NCI-H748 (cell line): ENCODE results near the gene ZC3H13.

Experiments
- DNase-seq: peaks from one replicate; lab custom pipeline; 2025; ENCODE audit not compliant: unreplicated experiment; lab: John Stamatoyannopoulos, UW

Gene ZC3H13

DNA sequence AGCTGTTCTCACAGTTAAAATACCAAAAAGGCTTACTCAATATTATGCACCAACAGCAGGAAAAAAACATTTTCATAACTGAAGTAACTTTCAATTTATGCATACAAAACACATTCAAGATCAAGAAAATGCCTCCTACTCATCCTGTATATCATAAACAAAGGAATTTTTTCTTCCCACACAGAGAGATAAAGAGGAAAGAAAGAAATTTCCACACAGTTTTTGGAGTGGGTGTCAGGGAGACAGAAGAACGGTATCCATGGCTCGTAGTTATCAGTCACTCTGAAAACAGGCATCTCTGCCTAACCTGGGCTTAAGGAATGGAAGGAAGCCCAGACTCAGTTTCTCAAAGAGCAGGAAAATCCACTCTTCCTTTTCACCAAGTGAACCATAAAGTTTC lies 108.6 kb downstream of the ZC3H13 start:
- no peak for DNase-seq

DNA sequence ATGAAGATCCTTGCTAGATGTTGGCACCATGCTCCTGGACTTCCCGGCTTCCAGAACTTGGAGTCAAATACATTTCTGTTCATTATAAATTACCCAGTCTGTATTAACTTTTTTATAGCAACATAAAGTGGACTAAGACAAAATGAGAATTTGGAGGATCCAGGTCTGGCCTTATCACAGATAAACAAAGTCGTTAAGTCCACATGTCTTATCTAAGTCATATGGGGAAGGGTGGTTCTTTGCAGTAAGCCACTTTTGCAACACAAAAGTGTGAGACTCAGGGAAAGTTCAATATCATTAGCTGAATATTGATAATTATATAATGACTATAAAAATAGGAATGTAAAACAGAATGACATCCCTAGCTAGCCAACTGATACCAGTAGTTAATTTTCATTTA lies 109.4 kb downstream of the ZC3H13 start:
- DNase-seq, result no peak

DNA sequence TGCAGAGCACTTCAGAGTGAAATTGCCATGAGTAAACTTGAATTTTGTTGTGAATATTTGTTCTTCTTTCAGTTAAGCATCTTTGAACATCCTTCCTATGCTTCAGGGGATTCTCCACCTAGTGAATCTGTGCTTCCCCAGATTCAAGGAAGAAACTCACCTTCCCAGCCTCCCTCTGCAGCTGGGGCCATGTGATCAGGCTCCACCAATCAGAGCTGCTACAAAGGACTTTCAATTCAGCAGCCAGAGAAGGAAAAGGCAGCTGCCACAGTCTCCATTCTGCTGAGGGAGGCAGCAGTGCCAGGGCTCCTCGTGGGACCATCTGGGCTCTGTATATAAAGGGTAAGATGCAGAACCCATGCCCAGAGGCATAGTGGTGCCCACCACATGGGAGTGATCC lies 111.3 kb downstream of the ZC3H13 start:
- DNase-seq, result no peak

DNA sequence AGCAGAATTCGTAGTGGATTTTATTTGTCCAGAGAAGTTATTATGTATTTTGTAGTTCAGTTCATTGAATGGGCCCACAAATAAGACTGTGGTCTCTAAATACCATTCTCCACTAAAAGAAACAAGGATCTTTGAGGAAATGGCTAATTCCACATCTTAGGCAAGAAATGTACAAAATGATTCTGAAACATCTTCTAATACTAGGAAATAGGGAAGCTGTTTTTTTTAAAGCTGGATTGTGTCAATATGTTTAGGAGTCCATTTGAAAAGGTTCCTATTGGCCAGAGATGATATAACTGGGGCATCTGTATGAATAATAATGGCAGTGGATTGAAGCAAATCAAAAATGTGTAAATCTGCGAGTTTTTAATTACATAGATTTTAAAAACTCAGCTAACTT lies 112.5 kb downstream of the ZC3H13 start:
- no peak for DNase-seq

DNA sequence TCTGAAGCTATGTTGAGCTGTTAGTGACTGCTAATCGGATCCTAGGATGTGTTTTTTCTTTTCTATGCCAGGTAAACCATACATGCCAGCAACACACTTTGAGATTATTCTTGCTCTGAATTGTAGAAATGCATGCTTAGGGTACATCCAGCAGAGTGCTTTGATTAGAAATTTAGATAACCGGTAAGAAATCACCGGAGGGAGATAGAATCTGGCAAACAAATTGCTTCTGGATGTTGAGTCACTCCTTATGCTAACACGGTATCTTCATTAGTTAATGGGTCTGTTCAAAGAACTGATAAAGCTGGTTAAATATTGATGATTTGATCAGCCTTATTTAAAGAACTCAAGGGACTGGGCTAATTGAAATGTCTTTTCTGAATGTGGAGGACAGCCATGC lies 115.9 kb downstream of the ZC3H13 start:
- DNase-seq, result no peak

DNA sequence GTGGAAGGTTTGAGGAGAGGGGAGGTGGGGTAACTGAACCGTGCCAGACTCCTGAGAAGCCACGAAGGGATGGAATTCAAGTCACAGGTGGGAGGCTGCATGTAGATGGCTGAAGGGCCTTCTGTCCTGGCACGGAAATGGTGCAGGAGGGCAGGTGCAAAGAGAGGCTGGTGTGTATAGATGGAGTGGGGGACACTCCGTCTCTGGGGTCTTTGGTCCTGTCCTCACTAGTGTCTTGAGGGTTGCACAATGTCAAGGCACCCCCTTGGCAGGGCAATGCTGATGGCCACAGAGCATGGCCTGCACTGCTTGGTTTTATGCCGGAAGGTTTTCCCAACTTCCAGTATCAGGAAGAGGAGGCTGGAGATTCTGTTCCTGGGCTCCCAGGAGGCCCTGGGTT lies 118.3 kb downstream of the ZC3H13 start:
- no peak for DNase-seq

DNA sequence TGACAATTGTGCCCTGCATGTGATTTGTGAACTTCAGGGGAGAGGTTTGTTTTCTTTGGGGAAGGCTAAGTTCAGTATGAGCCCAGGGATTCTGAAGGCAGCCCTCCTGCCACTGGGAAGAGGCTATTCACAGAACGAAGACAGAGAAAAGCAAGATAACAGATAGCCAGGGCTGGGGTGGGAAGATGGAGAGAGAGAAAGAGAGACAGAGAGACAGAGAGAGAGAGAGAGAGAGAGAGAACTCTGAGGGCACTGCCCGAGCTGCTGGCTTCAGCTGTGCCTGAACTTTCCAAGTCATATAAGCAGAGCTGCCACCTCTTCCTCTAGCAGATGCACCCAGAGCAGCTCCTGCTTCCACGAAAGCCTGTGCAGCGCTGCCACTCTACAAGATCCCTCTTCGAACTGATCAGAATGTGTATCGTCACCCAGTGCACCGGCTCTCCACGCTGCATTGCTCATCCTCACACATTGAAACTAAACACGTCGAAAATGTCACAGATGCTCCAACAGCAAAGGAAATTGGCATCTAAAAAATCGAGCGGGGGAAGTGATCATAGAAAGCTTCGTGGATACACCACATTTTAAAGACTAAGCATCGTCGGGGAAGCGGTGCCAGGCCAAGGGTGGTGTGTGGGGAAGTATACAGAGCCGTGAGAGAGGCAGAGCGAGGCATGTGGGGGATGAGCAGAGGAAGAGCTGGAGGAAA lies 119.2 kb downstream of the ZC3H13 start:
- DNase-seq, result no peak

DNA sequence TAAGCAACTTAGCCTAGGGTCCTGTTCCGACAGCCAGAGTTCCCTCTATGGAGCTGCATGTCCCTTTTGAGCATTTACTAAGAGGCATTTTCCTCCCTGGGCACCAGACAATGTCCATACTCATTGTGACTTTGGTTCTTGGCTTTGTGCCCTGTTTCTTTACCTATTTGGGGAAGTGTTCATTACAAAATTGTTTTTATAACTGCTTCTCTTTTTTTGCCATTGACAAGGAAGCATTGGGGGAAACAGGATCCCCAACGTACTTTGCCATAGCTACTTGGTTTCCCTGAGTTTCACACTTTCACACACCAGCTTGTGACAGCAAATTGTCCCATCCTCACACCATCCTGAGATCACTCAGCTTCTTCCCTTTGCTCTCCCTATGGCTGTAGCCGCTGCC lies 119.9 kb downstream of the ZC3H13 start:
- DNase-seq, result no peak

DNA sequence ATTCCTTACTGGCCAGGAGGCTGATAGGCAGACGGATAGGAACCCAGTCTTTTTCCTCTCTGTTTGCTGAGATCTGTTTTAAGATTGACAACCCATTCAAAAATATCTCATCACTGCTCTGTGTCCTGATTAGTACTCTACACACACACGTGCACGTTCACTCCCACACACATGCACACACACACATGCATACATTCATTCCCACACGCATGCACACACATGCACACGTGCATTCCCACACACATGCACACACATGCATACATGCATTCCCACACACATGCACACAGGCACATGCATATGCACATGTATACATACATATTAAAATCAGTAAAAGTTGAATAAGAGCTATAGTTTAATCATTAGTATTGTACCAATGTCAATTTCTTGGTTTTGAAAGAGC lies 120.4 kb downstream of the ZC3H13 start:
- no peak for DNase-seq

DNA sequence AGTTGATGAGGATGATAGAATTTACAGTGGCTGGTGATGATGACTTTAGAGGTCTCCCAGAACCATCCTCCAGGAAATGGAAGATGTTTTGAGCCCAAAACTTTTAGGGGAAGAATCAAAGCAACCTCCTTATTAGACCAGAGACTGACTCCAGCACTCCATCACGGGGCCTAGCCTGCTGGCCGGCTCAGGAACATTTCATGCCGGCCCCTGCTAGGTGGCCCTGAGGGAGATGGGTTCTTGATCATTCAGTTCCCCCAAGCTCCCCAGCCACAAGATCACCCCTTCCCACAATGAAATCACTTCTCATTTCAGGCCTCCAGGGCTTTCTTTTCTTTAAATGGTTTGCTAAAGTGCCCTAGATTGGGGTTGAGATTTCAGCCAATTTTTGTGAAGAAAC lies 121.3 kb downstream of the ZC3H13 start:
- no peak for DNase-seq

DNA sequence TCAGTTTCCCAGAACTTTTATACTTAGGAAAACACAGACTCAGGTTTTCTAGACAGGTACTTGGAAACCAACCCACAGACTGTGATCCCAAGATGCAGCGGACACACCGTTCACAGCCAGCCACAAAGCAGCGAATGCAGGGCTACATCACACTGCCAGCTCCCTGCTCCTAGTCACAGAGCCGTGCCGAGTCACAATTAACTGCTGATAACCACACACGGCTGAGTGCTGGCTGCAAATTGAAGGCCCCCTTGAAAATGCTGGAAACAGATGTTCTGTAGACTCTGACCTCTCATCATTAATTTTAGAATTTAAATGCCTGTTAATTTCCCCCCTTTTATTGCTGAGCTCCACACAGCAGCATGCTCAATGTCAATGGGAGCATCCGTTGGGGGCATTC lies 122.4 kb downstream of the ZC3H13 start:
- no peak for DNase-seq

DNA sequence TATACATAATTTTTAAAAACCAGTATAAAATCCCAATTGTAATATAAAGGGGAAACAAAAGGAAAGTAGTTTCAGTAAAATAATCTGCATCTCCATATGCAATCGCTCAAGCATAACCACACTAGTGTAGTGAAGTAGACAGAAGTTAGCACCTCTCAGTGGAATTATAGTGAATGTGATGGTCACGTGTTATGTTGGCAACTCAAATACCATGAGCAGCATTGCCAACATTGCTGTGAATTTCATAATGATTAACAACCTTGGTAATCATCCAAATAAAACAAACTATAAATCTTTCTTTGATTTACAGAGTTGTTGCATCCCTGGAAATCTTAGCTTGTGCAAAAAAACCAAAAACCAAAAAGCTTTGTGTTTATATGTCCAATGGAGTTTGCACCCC lies 123.7 kb downstream of the ZC3H13 start:
- DNase-seq, result no peak

DNA sequence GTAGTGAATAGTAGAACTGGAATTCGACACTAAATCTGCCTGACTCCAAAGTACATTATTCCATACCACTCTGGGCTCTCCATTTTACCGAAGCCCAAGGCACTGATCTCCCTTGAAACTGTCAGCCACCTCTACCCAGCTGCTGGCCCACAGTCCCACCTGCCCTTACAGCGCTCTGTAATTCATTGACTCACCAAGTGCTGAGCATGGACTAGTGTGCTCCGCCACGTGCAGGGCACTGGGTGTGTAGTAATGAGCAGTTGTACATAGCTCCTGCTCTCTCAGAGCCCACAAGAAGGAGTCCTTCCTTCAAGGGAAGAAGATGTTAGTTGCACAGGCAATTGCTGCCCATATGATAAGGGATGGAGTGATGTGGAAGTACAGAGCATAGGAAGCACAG lies 124.4 kb downstream of the ZC3H13 start:
- no peak for DNase-seq

DNA sequence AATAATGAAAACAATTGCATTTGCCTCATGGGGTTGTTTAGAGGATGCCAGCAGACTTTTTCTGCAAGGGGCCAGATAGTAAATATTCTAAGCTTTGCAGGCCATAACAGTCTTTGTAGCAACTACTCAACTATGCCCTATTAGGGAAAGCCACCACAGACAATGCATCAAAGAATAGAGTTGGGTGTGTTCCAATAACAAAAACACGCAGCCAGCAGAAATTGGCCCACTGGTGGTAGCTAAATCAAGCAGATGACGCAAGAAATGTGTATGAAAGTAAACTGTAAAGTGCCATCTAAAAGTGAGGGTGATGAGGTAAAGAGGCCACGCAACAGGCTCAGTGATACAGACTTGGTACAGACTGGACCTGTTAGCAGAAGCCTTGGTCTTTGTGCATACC lies 125.8 kb downstream of the ZC3H13 start:
- no peak for DNase-seq

DNA sequence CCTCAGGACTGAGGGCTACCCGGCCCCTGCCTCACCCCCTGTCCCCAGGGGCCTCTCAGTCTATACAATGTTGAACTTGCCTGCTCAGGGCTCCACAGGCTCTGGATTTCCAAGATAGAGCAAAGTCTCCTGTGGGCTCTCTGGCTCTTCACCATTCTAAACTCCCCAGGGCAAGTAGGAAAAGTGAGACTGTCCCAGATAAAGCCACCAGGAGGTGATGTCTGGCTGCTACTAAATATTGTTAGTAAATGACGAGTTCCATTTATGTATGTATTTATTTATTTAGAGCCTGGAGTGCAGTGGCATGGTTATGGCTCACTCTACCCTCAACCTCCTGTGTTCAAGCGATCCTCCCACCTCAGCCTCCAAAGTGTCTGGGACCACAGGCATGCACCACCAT lies 127.4 kb downstream of the ZC3H13 start:
- DNase-seq, result no peak

DNA sequence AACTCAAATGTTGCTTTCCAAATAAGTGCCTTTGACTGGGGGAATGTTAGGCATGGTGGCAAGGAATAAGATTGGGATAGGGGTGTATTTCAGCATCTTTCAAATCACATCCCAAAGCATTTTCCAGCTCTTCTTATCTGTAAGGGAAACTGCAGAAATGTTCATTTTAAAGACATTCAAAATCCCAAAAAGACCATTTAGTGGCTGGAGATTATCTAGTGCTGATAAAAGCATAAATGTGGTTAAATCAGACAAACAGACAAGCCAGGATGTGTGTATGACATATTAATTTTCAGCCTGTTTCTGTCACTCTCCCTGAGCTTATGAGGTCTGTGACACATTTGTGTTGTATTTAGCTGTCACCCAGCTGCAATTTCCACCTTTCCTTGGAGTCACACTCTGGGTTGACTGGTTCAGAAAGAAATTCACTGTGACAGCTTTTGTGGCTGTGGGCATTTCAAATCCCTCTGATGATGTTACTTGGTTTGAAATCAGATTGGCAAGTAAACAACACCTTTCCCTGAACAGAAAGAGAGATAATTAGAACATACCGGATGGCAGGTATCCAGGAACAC lies 131.3 kb downstream of the ZC3H13 start:
- no peak for DNase-seq

DNA sequence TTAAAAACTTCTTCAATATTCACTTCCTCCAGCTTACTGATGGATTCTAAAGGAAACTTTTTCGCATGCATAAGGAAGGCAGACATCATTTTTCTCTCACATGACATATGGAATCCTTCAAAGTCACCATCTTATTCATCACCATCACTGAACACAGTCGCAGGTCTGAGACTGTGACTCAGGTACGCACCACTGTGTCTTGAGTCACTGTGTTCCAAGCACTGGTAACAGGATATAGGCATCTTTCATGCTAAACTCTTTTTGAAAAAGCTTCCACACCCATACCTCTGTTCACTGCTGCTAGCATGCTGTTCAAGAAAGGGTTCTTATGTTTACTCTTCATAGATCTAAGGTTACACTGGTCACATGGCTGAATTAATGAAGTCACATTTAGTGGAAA lies 133.9 kb downstream of the ZC3H13 start:
- DNase-seq, result no peak

DNA sequence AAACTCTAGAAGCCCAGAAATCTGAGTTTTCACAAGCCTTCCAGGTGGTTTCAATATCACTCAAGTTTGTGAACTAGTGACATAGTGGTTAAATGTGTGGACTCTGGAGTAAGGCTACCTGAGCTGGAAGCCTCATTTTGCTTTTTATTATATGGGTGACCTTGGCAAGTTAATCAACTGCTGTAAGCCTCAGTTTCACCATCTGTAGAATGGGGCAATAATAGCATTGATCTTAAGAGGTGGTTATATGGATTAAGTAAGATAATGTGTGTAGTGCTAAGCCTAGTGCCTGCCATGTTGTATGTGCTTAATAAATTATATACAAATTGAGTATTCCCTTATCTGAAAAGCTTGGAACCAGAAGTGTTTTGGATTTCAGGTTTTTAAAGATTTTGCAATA lies 135.5 kb downstream of the ZC3H13 start:
- DNase-seq, result no peak

DNA sequence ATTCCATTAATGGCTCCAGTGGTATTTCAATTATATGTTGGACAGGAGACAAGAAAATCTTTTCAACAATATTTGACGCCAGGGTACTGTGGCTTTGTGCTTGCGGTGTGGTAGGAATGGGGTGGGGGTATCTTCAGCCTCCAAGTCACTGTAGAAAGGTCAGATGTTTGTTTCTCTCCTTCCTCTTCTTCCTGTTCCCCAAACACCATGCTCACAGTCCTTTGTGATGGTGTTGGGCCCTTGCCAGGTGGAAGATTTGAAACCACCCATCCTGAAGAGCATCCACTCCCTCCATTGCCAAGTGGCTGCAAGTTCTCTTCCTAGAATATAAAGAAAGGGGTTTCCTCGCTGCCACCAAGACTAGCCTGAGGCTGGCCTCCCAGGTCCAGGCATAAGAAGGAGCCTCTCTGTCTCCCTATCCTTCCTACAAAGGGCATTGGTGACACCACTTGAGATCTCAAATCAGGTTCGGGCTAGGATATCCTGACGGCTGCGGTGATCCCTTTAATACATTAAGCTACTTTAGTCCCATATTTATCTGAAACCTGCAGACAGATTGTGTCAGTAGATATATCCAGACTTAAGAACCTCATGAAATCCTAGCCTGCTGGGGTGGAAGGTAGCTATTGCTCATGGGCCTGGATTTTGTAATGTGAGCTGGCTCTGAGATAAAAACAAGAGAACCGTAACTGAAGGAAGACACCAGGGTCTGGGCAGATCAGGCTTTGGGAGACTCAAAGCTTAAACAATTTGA lies 136.7 kb downstream of the ZC3H13 start:
- no peak for DNase-seq

DNA sequence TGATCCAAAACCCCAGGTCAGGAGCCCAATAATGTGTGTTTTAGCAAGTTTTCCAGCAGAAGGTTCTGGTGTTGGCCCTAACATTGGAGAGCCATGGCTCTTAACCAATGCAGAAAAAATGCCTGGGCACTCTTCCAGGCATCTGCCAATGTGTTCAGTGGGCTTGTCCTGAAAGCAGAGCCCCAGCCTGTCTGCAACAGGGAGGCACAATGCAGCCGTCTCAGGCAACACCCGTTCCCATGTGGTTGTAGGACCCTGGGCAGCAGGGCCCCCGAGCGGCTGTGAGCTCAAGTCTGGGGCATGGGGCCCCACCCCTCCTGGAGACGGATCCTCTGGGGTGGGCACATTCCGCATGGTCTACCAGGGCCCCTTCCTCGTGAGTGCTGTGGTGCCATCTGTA lies 142.9 kb downstream of the ZC3H13 start:
- no peak for DNase-seq

DNA sequence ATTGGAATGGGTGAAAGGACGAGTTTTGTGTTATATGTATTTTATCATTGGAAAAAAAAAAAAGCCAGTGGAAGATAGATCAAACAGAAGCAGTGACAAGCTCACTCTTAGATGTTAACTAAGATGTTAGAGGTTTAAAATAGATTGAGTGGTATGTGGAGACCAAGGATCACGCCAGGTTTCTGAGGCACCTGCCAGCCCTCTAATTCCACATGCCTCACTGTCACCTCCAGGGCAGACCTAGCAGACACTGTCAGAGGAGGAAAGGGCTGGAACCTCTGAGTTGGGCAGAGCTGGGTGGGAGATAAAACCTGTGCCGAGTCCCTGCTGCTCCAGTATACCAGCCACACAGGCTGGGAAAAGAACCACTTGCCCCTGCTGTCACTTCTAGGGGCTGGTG lies 143.5 kb downstream of the ZC3H13 start:
- DNase-seq, result no peak

DNA sequence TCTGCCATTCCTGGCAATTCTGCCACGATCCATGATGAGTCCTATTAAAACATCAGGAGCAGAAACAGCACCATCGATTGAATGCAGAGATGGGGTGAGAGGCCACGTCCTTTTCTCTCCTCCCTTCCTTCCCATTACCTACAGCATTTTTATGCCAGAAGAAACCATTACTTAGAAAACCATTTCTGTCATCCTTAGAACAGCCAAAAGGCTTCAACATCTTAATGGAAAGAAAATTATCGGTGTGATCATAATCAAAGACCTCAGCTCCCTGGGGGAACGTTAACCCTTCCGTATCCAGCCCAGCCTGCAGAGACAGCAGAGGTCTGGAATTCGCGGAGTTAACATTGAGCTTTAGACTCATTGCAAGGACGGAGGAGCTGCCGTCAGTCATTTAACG lies 145.0 kb downstream of the ZC3H13 start:
- no peak for DNase-seq
